Dermis microvascular lymphatic vessel endothelial cell (primary cell): Measurements from ENCODE around the gene PSMD2. TPM values are rescaled to one million over a fixed set of nuclear protein-coding genes. Genes with fewer than 3 reads are reported as not detected.
A peak's percentile ranks its signal among the peaks of the same experiment; 100 is the strongest.

Experiments
- DNase-seq, 2 donors: peaks; one replicate each; pipeline versions ENCODE4 v3.0.0 to v3.0.0-alpha.2; 2010; ENCODE audit warnings: low read depth in 2 of 2
- total RNA-seq: library from RNA; depleted of rRNA; stranded (reverse); fragments of >200 nt; gene quantifications from 2 replicates; pipeline ENCODE4 v1.2.1, GENCODE V29; 2014

Gene PSMD2
- total RNA-seq, 1 donor from 2014 or later: 463 TPM

- DNase-seq: no peak
Observed at GRCh38 chr3:184277366-184277765, 21.7 kb upstream of the PSMD2 start.

DNA sequence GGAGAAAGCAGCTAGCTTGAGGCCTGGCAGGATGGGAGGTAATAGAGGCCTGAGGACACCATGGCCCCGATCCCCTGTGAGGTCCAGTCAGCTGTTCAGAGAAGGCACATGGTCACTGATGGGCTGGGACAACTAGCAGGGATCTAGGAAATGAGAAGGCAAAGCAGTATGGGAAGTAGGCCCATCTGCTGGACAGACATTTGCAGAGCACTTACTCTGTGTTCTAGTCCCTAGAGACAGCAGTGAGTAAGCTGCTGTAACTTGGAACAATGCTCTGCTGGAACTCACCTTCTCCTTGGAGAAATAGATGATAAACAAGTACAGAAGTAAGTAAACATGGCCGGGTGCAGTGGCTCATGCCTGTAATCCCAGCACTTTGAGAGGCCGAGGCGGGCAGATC is 16.1 kb upstream of the PSMD2 start:
- DNase-seq: no peak

DNA sequence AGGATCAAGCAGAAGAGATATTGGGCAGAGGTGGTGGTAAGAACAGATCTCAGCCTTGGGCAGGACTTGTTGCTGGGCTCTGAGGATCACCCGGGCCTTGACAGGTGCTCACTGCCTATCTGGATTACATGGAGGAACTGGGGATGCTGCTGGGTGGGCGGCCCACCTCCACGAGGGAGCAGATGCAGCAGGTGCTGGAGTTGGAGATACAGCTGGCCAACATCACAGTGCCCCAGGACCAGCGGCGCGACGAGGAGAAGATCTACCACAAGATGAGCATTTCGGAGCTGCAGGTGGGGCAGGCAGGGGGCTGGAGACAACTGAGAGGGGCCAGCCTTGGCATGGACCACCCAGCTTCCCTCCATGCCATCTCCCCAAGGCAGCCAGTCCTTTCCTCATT is 15.4 kb upstream of the PSMD2 start:
- no peak for DNase-seq

DNA sequence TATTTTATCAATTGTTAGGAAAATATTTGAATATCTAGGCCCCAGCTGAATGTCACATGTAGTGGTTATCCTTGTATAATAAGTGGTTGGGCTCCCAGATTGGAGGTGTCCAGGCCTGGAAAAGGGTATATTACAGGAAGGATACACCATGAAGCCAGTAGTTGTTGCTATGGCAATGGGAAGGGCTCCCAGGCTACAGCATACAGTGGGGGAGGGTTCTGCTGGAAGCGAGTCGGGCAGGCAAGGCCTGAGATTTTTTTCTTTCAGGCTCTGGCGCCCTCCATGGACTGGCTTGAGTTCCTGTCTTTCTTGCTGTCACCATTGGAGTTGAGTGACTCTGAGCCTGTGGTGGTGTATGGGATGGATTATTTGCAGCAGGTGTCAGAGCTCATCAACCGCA is 14.3 kb upstream of the PSMD2 start:
- peak; percentile 90 to 96 for DNase-seq

- DNase-seq: peak; percentile 28 to 53
Observed at GRCh38 chr3:184289426-184289938, 9.6 kb upstream of the PSMD2 start.

DNA sequence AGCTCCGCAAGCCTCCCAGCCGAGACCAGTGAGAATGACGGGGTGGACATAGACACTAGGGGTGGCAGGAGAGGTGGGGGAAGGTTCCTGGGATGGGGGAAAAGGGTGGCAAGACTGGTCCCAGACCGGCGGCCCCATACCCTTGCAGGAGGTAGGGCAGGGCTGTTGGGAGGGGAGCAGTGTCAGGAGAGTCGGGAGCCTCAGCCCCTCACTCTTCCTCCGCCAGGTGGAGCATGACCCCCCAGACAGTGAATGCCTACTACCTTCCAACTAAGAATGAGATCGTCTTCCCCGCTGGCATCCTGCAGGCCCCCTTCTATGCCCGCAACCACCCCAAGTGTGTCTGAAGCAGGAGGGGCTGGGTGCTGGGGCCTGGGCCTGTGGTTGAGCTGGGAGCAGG is 8.7 kb upstream of the PSMD2 start:
- DNase-seq: no peak

GRCh38 chr3:184291044-184291737 is 7.8 kb upstream of the PSMD2 start:
- no peak for DNase-seq

DNA sequence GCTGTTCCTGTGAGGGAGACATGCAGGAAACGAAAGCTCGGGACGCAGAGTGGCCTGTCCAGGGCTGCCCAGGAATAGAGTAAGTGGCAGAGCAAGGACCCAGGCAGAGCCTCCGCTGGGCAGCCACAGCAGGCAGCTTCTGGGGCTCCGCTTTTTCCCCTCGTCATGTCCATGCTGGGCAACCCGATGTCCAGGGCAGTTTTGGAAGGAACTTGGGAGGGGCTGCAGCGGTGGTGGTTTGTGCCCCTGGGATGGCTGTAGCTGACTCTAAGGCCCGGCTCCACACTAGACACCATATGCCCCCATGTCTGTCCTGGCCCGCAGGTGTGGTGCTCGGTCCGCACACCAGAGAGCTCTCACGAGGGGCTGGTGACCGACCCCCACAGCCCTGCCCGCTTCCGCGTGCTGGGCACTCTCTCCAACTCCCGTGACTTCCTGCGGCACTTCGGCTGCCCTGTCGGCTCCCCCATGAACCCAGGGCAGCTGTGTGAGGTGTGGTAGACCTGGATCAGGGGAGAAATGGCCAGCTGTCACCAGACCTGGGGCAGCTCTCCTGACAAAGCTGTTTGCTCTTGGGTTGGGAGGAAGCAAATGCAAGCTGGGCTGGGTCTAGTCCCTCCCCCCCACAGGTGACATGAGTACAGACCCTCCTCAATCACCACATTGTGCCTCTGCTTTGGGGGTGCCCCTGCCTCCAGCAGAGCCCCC is 7.1 kb upstream of the PSMD2 start:
- DNase-seq: no peak

- DNase-seq: no peak
Observed at GRCh38 chr3:184295771-184296170, 3.3 kb upstream of the PSMD2 start.

GRCh38 chr3:184296616-184297015 is 2.4 kb upstream of the PSMD2 start:
- no peak for DNase-seq

DNA sequence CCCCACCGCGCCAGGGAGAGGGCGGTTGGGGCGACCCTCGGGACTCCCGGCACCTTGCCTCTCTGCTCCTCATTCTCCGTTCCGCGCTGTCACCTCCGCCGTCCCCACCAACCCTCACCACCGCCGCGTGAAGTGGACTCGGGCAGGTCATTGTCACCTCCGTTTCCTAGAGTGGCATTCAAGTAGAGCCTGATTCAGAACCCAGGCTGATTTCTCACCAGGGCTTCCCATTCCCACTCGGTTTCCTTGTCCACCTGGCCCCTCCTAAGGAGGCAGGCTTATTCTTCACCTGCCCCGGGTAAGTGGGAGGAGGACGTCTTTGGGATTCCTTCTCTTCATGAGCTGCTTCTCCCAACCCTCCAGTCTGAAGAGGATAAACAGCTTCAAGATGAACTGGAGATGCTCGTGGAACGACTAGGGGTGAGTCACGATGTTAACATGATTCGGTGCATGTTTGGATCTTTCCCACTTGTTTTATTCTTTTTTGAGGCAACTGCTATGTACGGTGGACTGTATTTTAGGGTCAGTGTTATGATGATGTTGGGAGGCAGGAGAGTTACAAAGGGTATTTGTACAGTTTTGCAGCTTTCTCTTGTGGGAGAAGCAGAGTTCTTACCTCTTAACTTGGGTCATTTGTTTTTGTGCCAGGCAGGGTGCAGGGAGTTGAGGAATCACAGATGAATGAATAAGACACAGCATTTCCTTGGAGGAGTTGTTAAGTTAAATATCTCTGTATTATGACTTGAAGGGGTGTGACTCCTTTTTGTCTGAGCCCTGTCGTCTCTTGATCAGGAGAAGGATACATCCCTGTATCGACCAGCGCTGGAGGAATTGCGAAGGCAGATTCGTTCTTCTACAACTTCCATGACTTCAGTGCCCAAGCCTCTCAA is 692 bp downstream of the PSMD2 start:
- peak in 1 of 2 donors; percentile 43 for DNase-seq

GRCh38 chr3:184300378-184300720 is 1.3 kb downstream of the PSMD2 start:
- DNase-seq: peak in 1 of 2 donors; percentile 63

- DNase-seq: peak in 1 of 2 donors; percentile 49
Observed at GRCh38 chr3:184305577-184305976, 6.5 kb downstream of the PSMD2 start.

DNA sequence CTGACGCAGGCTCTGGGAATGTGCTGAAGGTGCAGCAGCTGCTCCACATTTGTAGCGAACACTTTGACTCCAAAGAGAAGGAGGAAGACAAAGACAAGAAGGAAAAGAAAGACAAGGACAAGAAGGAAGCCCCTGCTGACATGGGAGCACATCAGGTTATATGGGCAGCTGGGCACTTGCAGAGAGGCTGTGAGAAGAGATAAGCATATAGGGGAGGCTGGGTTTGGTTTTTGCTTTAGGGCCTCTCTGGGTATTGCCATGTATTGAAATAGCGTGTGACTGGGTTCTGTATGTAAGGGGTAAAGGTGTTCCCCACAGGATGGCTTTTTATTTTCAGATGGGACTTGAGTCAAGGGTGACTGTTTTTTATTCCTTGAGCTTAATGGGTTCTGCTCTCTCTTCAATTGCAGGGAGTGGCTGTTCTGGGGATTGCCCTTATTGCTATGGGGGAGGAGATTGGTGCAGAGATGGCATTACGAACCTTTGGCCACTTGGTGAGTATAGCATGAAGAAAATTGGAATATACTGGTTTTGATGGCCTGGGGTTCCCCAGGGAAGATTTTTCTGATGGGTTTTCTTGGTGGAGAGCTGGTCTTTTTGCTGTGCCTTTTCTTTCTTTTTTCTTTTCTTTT is 7.4 kb downstream of the PSMD2 start:
- no peak for DNase-seq

DNA sequence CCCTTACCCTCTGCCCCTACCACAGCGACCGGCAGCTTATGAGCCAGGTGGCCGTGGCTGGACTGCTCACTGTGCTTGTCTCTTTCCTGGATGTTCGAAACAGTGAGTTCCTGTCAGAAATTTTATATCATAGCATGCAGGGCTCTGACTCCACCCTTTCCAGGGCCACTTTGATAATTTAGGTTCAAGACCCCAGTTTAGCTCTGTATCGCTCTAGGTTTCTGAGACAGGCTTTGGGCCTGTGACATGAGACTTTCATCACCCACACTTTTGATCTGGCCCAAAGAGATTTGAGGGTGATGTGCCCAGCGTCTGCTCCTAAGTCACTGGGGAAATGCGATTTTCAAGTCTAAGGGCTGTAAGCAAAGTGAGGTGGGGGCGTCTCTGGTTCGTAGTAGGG is 8.9 kb downstream of the PSMD2 start:
- DNase-seq: no peak

DNA sequence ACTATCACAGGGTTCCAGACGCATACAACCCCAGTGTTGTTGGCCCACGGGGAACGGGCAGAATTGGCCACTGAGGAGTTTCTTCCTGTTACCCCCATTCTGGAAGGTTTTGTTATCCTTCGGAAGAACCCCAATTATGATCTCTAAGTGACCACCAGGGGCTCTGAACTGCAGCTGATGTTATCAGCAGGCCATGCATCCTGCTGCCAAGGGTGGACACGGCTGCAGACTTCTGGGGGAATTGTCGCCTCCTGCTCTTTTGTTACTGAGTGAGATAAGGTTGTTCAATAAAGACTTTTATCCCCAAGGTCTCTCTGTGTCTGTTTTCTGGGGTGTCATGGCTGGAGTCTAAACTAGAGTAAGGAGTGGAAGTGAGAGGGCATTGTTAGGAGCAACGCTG is 9.7 kb downstream of the PSMD2 start:
- no peak for DNase-seq

DNA sequence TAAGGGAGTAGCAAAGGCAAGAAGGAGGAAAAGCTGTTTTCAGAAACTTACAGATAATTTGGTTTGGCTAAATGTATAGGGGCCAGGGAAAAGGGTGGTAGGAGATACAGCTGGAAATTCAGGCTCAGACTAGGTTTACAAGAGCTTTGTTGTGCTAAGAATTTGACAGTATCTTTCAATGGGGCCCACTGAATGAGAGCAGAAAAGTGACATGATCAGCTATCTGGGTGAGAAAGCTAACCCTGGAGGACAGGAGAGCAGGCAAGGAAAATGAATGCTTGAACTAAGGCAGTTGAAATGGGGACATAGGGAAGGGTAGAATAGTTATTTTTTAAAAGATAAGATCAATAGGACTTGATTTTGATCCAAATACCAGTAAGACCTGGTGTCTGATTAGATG is 12.6 kb downstream of the PSMD2 start:
- DNase-seq: no peak

GRCh38 chr3:184314363-184314699 is 15.3 kb downstream of the PSMD2 start, which contains the start of gene EIF4G1:
EIF4G1 (plus strand) TSS chr3:184314606; CDS start chr3:184315797, 1,191 bp downstream.
- peak; percentile 85 to 96 for DNase-seq

DNA sequence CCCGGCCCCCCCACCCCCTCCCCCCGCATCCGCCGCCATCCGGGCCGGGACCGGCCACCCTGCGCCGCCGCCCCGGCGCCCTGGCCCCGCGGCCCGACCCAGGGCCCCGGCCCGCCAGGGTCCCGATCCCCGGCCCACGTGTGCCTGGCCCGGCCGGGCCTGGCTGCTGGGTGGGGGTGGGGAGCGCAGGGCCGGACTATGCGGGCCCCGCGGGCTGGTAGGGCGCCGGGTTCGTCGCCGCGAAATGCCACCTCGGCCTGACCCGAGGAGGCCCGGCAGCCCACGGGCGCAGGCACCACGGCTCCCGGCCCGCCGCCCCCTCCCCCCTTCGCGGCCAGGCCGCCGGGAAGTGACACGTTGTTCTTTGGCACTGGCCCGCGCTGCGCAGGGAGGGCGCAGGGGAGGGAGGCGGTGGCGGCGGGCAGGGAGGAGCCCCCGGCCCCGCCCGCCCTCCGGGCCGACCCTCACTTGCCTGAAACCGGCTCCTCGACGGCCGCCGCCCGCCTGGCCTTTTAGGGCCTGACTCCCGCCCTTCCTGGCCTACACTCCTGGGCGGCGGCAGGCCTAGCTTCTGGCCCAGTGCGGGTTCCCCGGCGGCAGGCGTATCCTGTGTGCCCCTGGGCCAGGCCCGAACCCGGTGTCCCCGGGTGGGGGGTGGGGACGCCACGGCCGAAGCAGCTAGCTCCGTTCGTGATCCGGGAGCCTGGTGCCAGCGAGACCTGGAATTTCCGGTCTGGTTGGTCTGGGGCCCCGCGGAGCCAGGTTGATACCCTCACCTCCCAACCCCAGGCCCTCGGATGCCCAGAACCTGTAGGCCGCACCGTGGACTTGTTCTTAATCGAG is 15.9 kb downstream of the PSMD2 start:
- peak in 1 of 2 donors; percentile 90 for DNase-seq

DNA sequence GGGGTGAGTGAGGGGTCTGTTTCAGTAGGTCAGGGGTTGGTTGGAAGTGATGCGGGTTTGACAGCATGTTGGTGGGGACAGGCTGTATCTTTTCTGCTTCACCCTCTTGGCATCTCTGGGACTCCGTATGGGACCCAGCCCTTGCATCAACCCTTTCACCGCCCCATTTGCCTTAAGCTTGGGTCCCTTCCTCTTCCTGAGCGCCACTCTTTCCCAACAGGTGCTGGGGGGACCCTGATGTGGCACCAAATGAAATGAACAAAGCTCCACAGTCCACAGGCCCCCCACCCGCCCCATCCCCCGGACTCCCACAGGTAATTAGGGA is 16.5 kb downstream of the PSMD2 start:
- no peak for DNase-seq
